ENCODE data around the gene BBOX1.

DNA sequence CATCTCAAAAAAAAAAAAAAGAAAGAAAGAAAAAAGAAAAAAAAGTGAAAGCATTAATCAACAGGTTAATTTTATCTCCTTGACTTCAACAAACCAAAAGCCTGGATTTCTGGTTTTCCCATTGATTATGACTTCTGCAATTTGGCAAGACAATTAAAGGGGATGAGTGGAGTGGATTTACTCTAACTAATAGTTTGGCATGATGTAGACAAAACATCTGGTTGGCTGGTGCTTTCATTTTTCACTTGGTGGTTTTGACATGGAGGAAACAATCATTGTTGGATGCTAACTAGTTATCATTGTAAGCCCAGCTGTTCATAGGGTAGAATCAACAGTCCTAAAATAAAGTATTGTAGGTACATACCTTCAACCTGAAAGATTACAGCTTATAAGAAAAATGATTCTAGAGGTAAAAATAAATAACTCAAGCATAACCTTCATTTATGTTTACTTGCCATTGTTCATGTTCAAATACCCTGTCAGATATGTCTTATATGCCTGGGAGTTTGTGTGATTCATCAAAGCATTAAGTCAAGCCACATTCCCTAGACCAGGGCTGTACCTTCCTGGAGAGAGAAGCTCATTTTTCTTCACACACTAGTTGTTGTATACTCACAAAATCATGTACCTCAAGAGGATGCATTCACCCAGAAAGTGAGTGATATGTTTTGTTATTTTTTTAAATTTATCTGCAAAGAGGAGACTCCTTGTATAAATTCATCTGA, 31.6 kb upstream of the BBOX1 start:
- TF ChIP-seq POLR2AphosphoS5 (IDR thresholded peaks at IDR 0.05; ENCODE audit: low read depth, low read length) (no peak), EP300 (IDR thresholded peaks at IDR 0.05; ENCODE audit: borderline replicate concordance in 1 of 2, low read depth in 2 of 2, low read length in 2 of 2) (no peak), RAD21 (IDR thresholded peaks at IDR 0.05 in 1 of 2, conservative IDR thresholded peaks at IDR 0.05 in 1 of 2; ENCODE audit: low read depth in 2 of 2, low read length in 2 of 2) (no peak), RFX5 (IDR thresholded peaks at IDR 0.05; ENCODE audit: borderline replicate concordance, low read depth, low read length) (no peak)

Data from H1 (cell line).